SH-SY5Y (cell line): ENCODE measurements around the gene NECAP2.

Source experiments
- GATA2 ChIP-seq: IDR thresholded peaks from 2 replicates; pipeline ENCODE4 v1.6.1; 2011; ENCODE audit warnings: mild to moderate bottlenecking, low read depth, low read length
- GATA3 ChIP-seq: IDR thresholded peaks from 2 replicates; pipeline ENCODE4 v1.6.1; 2011; ENCODE audit warnings: low read depth, mild to moderate bottlenecking, low read length, moderate library complexity

DNA sequence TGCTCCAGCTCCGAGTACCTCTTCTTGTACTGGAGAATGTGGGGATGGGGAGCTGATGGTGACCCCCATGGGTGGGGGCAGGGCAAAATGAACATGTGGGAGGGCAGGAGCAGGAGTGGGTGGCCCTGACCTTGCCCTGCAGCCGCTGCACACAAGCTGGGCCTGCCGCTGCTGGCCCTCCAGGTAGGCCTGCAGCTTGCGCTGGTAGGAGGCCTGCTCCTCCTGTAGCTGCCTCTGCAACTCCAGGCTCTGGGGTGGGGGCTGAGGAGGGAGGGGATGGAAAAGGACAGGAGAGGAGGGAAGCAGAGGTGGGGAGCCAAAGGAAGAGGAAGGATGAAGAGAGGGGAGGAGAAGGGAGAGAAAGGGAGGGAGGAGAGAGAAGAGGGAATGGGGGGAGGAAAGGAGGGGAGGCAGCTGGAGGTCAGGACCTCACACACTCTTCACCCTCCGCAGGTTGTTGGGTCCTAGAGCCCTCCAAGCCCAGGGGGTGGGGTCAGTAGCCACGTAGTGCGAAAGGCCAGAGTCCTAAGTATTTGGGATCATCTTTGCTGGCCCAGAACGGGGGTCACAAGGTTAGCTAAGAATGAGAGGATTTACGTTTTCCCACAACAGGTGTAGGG is 50.6 kb downstream of the NECAP2 start:
- TF ChIP-seq GATA3 = no peak
- no peak for TF ChIP-seq GATA2
